Measurements from ENCODE around the gene DYDC2. TPM values are rescaled to one million over a fixed set of nuclear protein-coding genes. Genes with fewer than 3 reads are reported as not detected.
A peak's percentile ranks its signal among the peaks of the same experiment; 100 is the strongest.

DYDC2 gene
- total RNA-seq: not detected
- not detected for polyA plus RNA-seq

- peak; percentile 13 for DNase-seq (ENCODE audit: extremely low spot score)
- Histone ChIP-seq H3K36me3 (ENCODE audit: insufficient read depth) (no peaks in the 10 kb centered on the region), H3K27ac (ENCODE audit: low read depth) (no peak within 1 kb of the TSS), H3K4me1 (ENCODE audit: insufficient read depth) (no peaks in the 10 kb centered on the region), H3K4me3 (ENCODE audit: low read depth, low read length) (peak within 1 kb of the TSS; percentile 46)
- 2% methylated on average over 43 of the region's 43 CpGs for whole genome bisulfite sequencing
These were observed at the start of gene DYDC2, which contains the start of gene DYDC1 for GRCh38 chr10:80356563-80356988. Gene DYDC2, plus strand, starts transcription at chr10:80356781. Its CDS starts 5,663 bp downstream, at chr10:80362444. Gene DYDC1, minus strand, starts transcription at chr10:80356755. Its CDS starts 4,154 bp downstream, at chr10:80352601.

DNA sequence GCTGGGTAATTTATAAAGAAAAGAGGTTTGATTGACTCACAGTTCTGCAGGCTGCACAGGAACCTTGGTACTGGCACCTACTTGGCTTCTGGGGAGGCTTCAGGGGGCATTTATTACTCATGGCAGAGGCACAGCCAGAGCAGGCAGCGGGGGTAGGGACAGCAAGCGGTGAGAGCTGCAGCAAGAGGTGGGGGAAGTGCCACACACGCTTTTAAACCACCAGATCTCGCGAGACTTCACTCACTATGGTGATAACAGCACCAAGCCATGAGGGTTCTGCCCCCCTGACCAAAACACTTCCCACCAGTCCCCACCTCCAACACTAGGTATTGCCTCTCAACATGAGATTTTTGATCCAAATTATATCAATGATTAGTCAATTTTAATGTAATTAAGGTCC lies 43.1 kb upstream of the DYDC2 start:
- Histone ChIP-seq H3K36me3 (ENCODE audit: insufficient read depth) (no peaks in the 10 kb centered on the region), H3K27ac (ENCODE audit: low read depth) (no peak overlapping the region), H3K4me1 (ENCODE audit: insufficient read depth) (no peaks in the 10 kb centered on the region), H3K4me3 (ENCODE audit: low read depth, low read length) (no peak overlapping the region)
- WGBS: 73% methylated on average over 5 of the region's 5 CpGs
- DNase-seq (ENCODE audit: extremely low spot score): no peak

GRCh38 chr10:80315391-80315790 lies 41.2 kb upstream of the DYDC2 start:
- 94% methylated on average over 21 of the region's 21 CpGs for WGBS
- Histone ChIP-seq H3K27ac (ENCODE audit: low read depth) (no peak overlapping the region), H3K36me3 (ENCODE audit: insufficient read depth) (no peaks in the 10 kb centered on the region), H3K4me1 (ENCODE audit: insufficient read depth) (no peaks in the 10 kb centered on the region), H3K4me3 (ENCODE audit: low read depth, low read length) (no peak overlapping the region)
- DNase-seq (ENCODE audit: extremely low spot score): no peak

GRCh38 chr10:80318742-80319141 lies 37.8 kb upstream of the DYDC2 start:
- Histone ChIP-seq H3K4me3 (ENCODE audit: low read depth, low read length) (no peak overlapping the region), H3K36me3 (ENCODE audit: insufficient read depth) (no peaks in the 10 kb centered on the region), H3K27ac (ENCODE audit: low read depth) (no peak overlapping the region), H3K4me1 (ENCODE audit: insufficient read depth) (no peaks in the 10 kb centered on the region)
- no peak for DNase-seq (ENCODE audit: extremely low spot score)

DNA sequence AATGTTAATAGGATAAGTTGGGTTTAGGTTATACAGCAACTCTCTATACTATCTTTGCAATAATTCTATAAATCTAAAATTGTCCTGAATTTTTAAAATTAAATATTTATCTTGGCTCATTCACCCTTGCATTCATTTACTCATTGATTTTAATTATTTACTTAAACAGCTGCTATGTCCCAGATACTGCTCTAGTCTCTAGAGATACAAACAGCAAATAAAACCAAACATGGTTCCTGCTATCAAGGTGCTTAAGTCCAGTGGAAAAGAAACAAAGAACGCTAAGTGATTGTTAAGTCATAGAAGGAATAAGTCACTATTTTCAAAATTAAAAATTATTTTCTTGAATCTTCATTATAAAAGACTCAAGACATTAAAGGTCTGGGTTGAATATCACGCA lies 37.3 kb upstream of the DYDC2 start:
- Histone ChIP-seq H3K36me3 (ENCODE audit: insufficient read depth) (no peaks in the 10 kb centered on the region), H3K4me3 (ENCODE audit: low read depth, low read length) (no peak overlapping the region), H3K27ac (ENCODE audit: low read depth) (no peak overlapping the region), H3K4me1 (ENCODE audit: insufficient read depth) (no peaks in the 10 kb centered on the region)
- DNase-seq (ENCODE audit: extremely low spot score): no peak
- 86% methylated on average over 2 of the region's 2 CpGs for WGBS

DNA sequence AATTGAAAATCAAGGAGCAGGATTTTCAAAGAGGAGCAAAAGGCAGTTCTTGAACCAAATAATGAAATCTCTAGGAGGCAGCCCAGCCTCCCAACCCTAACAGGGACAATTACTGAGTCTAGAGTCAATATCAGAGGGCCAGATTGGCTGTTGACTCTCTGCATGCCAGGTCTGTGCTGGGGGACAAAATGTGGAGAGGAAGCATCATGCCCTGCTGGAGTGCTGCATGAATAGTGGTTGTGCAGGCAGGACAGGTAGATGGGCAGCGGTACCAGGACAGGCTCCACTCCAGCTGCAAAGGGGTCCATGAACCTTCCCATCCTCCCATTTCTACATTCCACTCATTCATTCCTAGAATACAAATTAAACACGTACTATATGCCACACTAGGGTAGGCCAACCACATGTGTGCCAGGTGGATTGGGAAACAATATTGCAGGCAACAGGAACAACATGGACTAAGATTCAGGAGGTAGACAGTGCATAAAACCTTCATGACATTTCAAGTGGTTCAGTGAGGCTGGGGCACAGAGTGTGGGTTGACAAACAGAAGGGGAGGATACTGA lies 36.8 kb upstream of the DYDC2 start:
- no peak for DNase-seq (ENCODE audit: extremely low spot score)
- Histone ChIP-seq H3K27ac (ENCODE audit: low read depth) (no peak overlapping the region), H3K36me3 (ENCODE audit: insufficient read depth) (no peaks in the 10 kb centered on the region), H3K4me3 (ENCODE audit: low read depth, low read length) (no peak overlapping the region), H3K4me1 (ENCODE audit: insufficient read depth) (no peaks in the 10 kb centered on the region)
- 90% methylated on average over 2 of the region's 2 CpGs for WGBS

GRCh38 chr10:80320377-80320776 lies 36.2 kb upstream of the DYDC2 start:
- Histone ChIP-seq H3K4me3 (ENCODE audit: low read depth, low read length) (no peak overlapping the region), H3K4me1 (ENCODE audit: insufficient read depth) (no peaks in the 10 kb centered on the region), H3K36me3 (ENCODE audit: insufficient read depth) (no peaks in the 10 kb centered on the region), H3K27ac (ENCODE audit: low read depth) (no peak overlapping the region)
- DNase-seq (ENCODE audit: extremely low spot score): no peak

DNA sequence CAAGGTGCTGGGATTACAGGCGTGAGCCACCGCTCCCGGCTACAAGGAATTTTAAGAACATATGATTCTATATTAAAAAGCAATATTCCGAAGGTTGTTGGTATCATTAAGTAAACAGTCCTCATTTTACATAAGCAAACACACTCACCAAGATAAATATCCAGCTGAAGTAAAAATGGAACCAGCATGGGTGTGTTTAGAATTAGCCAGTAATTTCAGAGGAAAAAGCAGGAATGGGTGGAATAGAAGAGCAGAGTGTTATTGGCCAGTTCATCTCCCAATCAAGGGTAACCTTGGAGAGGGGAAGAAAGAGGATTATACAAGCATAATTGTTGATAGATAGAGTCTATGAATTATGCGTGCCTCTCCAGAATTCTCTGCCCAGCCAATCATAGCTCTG lies 35.4 kb upstream of the DYDC2 start:
- Histone ChIP-seq H3K4me3 (ENCODE audit: low read depth, low read length) (no peak overlapping the region), H3K4me1 (ENCODE audit: insufficient read depth) (no peaks in the 10 kb centered on the region), H3K27ac (ENCODE audit: low read depth) (no peak overlapping the region), H3K36me3 (ENCODE audit: insufficient read depth) (no peaks in the 10 kb centered on the region)
- DNase-seq (ENCODE audit: extremely low spot score): no peak
- WGBS: 84% methylated on average over 5 of the region's 5 CpGs

GRCh38 chr10:80322158-80322557 lies 34.4 kb upstream of the DYDC2 start:
- Histone ChIP-seq H3K4me3 (ENCODE audit: low read depth, low read length) (no peak overlapping the region), H3K27ac (ENCODE audit: low read depth) (no peak overlapping the region), H3K36me3 (ENCODE audit: insufficient read depth) (no peaks in the 10 kb centered on the region), H3K4me1 (ENCODE audit: insufficient read depth) (no peaks in the 10 kb centered on the region)
- DNase-seq (ENCODE audit: extremely low spot score): no peak
- WGBS: 76% methylated on average over 2 of the region's 2 CpGs

GRCh38 chr10:80322711-80323110 lies 33.9 kb upstream of the DYDC2 start:
- WGBS: 75% methylated on average over 1 of the region's 1 CpG
- Histone ChIP-seq H3K4me1 (ENCODE audit: insufficient read depth) (no peaks in the 10 kb centered on the region), H3K36me3 (ENCODE audit: insufficient read depth) (no peaks in the 10 kb centered on the region), H3K27ac (ENCODE audit: low read depth) (no peak overlapping the region), H3K4me3 (ENCODE audit: low read depth, low read length) (no peak overlapping the region)
- no peak for DNase-seq (ENCODE audit: extremely low spot score)

DNA sequence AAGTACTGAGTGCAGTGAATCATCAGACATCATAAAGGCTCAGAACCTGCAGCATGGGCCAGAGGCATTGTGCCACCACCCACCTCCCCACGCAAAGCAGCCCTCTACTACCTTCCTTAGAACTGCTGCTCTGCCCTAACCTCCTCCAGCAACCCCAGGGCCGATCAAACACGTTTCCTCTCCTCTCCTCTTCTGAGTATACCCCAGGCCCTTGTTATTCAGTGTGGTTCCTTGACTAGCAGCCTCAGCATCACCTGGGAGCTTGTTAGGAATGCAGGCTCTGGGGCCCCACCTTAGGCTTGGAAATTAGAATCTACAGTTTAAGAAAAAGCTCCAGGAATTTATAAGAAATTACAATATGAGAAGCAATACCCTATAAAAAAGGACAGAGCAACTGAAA lies 33.3 kb upstream of the DYDC2 start:
- Histone ChIP-seq H3K4me3 (ENCODE audit: low read depth, low read length) (no peak overlapping the region), H3K27ac (ENCODE audit: low read depth) (no peak overlapping the region), H3K36me3 (ENCODE audit: insufficient read depth) (no peaks in the 10 kb centered on the region), H3K4me1 (ENCODE audit: insufficient read depth) (no peaks in the 10 kb centered on the region)
- 55% methylated on average over 3 of the region's 3 CpGs for WGBS
- DNase-seq (ENCODE audit: extremely low spot score): no peak

- no peaks in the 10 kb centered on the region for H3K4me1 ChIP-seq (ENCODE audit: insufficient read depth)
- WGBS: 31% methylated on average over 1 of the region's 1 CpG
- H3K4me3 ChIP-seq (ENCODE audit: low read depth, low read length): no peak overlapping the region
- H3K36me3 ChIP-seq (ENCODE audit: insufficient read depth): no peaks in the 10 kb centered on the region
- DNase-seq (ENCODE audit: extremely low spot score): no peak
- no peak overlapping the region for H3K27ac ChIP-seq (ENCODE audit: low read depth)
These were observed 32.5 kb upstream of the DYDC2 start for GRCh38 chr10:80324086-80324485.

GRCh38 chr10:80324891-80325364 lies 31.7 kb upstream of the DYDC2 start:
- no peak for DNase-seq (ENCODE audit: extremely low spot score)
- Histone ChIP-seq H3K4me1 (ENCODE audit: insufficient read depth) (no peaks in the 10 kb centered on the region), H3K4me3 (ENCODE audit: low read depth, low read length) (no peak overlapping the region), H3K27ac (ENCODE audit: low read depth) (no peak overlapping the region), H3K36me3 (ENCODE audit: insufficient read depth) (no peaks in the 10 kb centered on the region)
- 67% methylated on average over 6 of the region's 6 CpGs for WGBS

DNA sequence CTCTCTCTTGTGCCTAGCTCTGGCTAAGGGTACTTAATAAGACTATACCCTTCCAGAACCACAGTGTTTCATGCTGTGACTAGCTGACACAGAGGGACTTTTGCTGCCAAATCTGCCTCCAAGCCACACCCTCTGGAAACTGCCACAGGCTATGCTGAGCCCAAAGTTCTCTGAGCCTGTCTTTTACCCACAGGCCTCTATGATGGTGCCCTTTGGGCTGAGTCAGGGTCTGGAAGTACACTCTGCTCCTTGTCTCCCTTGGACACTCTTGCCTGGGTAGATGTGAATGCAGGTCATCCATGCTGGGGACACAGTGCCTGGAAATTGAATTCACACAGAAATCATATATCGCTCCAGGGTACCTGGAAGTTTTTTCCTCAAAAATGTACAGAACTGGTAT lies 22.6 kb upstream of the DYDC2 start:
- WGBS: 96% methylated on average over 1 of the region's 1 CpG
- H3K4me1 ChIP-seq (ENCODE audit: insufficient read depth): no peaks in the 10 kb centered on the region
- DNase-seq (ENCODE audit: extremely low spot score): no peak

DNA sequence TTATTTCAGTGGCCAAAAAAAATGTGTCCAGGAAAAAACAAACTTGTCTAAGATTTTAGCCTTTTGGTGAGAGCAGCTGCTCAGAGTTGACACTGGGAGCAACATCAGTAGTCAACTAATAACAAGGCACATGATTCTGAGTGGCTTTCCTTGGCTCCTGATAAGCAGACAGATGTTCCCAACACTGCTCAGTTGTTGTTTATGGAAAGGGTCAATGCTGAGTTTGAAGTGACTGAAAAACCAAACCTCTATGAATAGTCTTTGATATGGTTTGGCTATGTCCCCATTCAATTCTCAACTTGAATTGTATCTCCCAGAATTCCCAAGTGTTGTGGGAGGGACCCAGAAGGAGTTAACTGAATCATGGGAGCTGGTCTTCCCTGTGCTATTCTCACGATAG lies 12.3 kb upstream of the DYDC2 start:
- Histone ChIP-seq H3K4me3 (ENCODE audit: low read depth, low read length) (no peak overlapping the region), H3K27ac (ENCODE audit: low read depth) (no peak overlapping the region), H3K36me3 (ENCODE audit: insufficient read depth) (no peaks in the 10 kb centered on the region), H3K4me1 (ENCODE audit: insufficient read depth) (no peaks in the 10 kb centered on the region)
- 50% methylated on average over 1 of the region's 1 CpG for WGBS
- DNase-seq (ENCODE audit: extremely low spot score): no peak

More for the DNA sequence above, 22.6 kb upstream of the DYDC2 start:
- H3K4me3 ChIP-seq (ENCODE audit: low read depth, low read length): no peak overlapping the region
- H3K36me3 ChIP-seq (ENCODE audit: insufficient read depth): no peaks in the 10 kb centered on the region
- H3K27ac ChIP-seq (ENCODE audit: low read depth): no peak overlapping the region

Measured in urinary bladder (tissue), 4 donors.